ENCODE data around the gene RDH8.

- TF ChIP-seq, protein P1, sequence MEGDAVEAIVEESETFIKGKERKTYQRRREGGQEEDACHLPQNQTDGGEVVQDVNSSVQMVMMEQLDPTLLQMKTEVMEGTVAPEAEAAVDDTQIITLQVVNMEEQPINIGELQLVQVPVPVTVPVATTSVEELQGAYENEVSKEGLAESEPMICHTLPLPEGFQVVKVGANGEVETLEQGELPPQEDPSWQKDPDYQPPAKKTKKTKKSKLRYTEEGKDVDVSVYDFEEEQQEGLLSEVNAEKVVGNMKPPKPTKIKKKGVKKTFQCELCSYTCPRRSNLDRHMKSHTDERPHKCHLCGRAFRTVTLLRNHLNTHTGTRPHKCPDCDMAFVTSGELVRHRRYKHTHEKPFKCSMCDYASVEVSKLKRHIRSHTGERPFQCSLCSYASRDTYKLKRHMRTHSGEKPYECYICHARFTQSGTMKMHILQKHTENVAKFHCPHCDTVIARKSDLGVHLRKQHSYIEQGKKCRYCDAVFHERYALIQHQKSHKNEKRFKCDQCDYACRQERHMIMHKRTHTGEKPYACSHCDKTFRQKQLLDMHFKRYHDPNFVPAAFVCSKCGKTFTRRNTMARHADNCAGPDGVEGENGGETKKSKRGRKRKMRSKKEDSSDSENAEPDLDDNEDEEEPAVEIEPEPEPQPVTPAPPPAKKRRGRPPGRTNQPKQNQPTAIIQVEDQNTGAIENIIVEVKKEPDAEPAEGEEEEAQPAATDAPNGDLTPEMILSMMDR (conservative IDR thresholded peaks at IDR 0.05; ENCODE audit: low read depth, low read length) = no peak
- TF ChIP-seq EZH2phosphoT487 (IDR thresholded peaks at IDR 0.05; ENCODE audit: borderline replicate concordance, low read length) = no peak
- TF ChIP-seq EZH2 (IDR thresholded peaks at IDR 0.05; ENCODE audit: low read length, unreplicated experiment) = no peak
Observed at GRCh38 chr19:10037809-10038208, 24.5 kb downstream of the RDH8 start.

Data from PC-3 (cell line).